Measurements from ENCODE around the gene EEF1A2. TPM values are rescaled to one million over a fixed set of nuclear protein-coding genes. Genes with fewer than 3 reads are reported as not detected.

The EEF1A2 gene
- total and polyA plus RNA-seq, 8 donors = 0.27 to 0.62 (median 0.39) TPM

- H3K9me3 ChIP-seq = no peaks in the 10 kb centered on the region
- DNase-seq = peak in 1 of 4 donors; percentile 70
- no peak overlapping the region for H3K27ac ChIP-seq
- intact Hi-C loops (cut with DNase I) = no loop called here
- H3K4me3 ChIP-seq = peak overlapping the region; percentile 11 to 20
- no peak for ATAC-seq
- peaks cover 4 to 30% of the 10 kb centered on the region in 2 donors for H3K4me1 ChIP-seq
- no peak for TF ChIP-seq CTCF (IDR thresholded peaks at IDR 0.05)
- peaks cover 31 to 100% of the 10 kb centered on the region in 2 donors for H3K27me3 ChIP-seq
- no peaks in the 10 kb centered on the region for H3K36me3 ChIP-seq
Observed at GRCh38 chr20:63499338-63499969, 571 bp upstream of the EEF1A2 start.

- Histone ChIP-seq H3K27me3 (peaks cover 31 to 97% of the 10 kb centered on the region in 2 donors), H3K36me3 (no peaks in the 10 kb centered on the region), H3K9me3 (no peaks in the 10 kb centered on the region), H3K4me3 (peak overlapping the region in 1 of 2 donors; percentile 20), H3K4me1 (peaks cover 4 to 30% of the 10 kb centered on the region in 2 donors), H3K27ac (no peak overlapping the region)
- peak; percentile 58 for ATAC-seq
- peak in 1 of 4 donors; percentile 84 for DNase-seq
- no peak for TF ChIP-seq CTCF (IDR thresholded peaks at IDR 0.05)
- intact Hi-C loops (cut with DNase I) = no loop called here
Observed at GRCh38 chr20:63497946-63498935, 642 bp downstream of the EEF1A2 start.

GRCh38 chr20:63497138-63497945 is 1.5 kb downstream of the EEF1A2 start:
- Histone ChIP-seq H3K9me3 (no peaks in the 10 kb centered on the region), H3K4me1 (peaks cover 4 to 30% of the 10 kb centered on the region in 2 donors), H3K36me3 (no peaks in the 10 kb centered on the region), H3K27ac (no peak overlapping the region), H3K4me3 (no peak overlapping the region), H3K27me3 (peaks cover 31 to 88% of the 10 kb centered on the region in 2 donors)
- no peak for TF ChIP-seq CTCF (IDR thresholded peaks at IDR 0.05)
- ATAC-seq (no peak), DNase-seq (peak in 1 of 4 donors; percentile 55)
- intact Hi-C loops (cut with DNase I) = no loop called here

GRCh38 chr20:63496596-63497120 is 2.2 kb downstream of the EEF1A2 start:
- Histone ChIP-seq H3K9me3 (no peaks in the 10 kb centered on the region), H3K4me1 (peaks cover 4 to 30% of the 10 kb centered on the region in 2 donors), H3K4me3 (peak overlapping the region; percentile 8 to 17), H3K36me3 (no peaks in the 10 kb centered on the region), H3K27me3 (peaks cover 31 to 81% of the 10 kb centered on the region in 2 donors), H3K27ac (no peak overlapping the region)
- no peak for TF ChIP-seq CTCF (IDR thresholded peaks at IDR 0.05)
- peak in 1 of 4 donors; percentile 72 for DNase-seq
- peak; percentile 8 for ATAC-seq
- intact Hi-C loops (cut with DNase I) = no loop called here

All from left lung (tissue), 10 donors.